Peyer's patch (tissue), 4 donors: ENCODE measurements around the gene TLR9. TPM values are rescaled to one million over a fixed set of nuclear protein-coding genes. Genes with fewer than 3 reads are reported as not detected.

ENCODE experiments used
- DNase-seq, 3 donors: peaks; one replicate each; pipeline ENCODE4 v3.0.0-alpha.2; 2017 to 2019
- H3K27ac ChIP-seq, 4 donors: fragments of 200-600 bp; sonication (generic); one replicate each; pipeline ENCODE4 v1.5.1; 2016 to 2019
- H3K27me3 ChIP-seq, 2 donors: fragments of 200-600 bp; sonication (generic); one replicate each; pipeline ENCODE4 v1.5.1; 2019
- H3K36me3 ChIP-seq, 3 donors: fragments of 200-600 bp; sonication (generic); one replicate each; pipeline ENCODE4 v1.5.1; 2016 to 2019
- H3K4me1 ChIP-seq, 4 donors: fragments of 200-600 bp; sonication (generic); one replicate each; pipeline ENCODE4 v1.5.1; 2016 to 2019
- H3K4me3 ChIP-seq, 4 donors: fragments of 200-600 bp; sonication (generic); 1 replicate in 3 of 4; 2 replicates in 1 of 4; pipeline ENCODE4 v1.5.1; 2016 to 2019; ENCODE audit warnings: mild to moderate bottlenecking in 1 of 4
- H3K9me3 ChIP-seq, 4 donors: fragments of 200-600 bp; sonication (generic); one replicate each; pipeline ENCODE4 v1.5.1; 2016 to 2019; ENCODE audit warnings: mild to moderate bottlenecking in 1 of 4
- CTCF ChIP-seq, 6 experiments: fragments of 450-650 bp in 4 of 6; fragments of 200-600 bp in 2 of 6; sonication (generic) in 1 of 6; IDR thresholded peaks; one replicate each; pipeline ENCODE4 v1.5.1; 2017 to 2019; ENCODE audit warnings: antibody characterized with exemption in 6 of 6, mild to moderate bottlenecking in 3 of 6, moderate library complexity in 1 of 6
- POLR2A ChIP-seq, 2 donors: fragments of 450-650 bp; IDR thresholded peaks; one replicate each; pipeline ENCODE4 v1.5.1; 2017; ENCODE audit warnings: antibody characterized with exemption in 2 of 2, mild to moderate bottlenecking in 2 of 2, moderate library complexity in 2 of 2
- total RNA-seq, 4 donors: library from RNA; depleted of rRNA; stranded (reverse); fragments of >200 nt; gene quantifications; one replicate each; pipeline ENCODE4 v1.1.0, GENCODE V29; 2016

The TLR9 gene
- total RNA-seq, 4 donors from 2014 or later = 0.27 to 1.7 TPM; not detected in 2

DNA sequence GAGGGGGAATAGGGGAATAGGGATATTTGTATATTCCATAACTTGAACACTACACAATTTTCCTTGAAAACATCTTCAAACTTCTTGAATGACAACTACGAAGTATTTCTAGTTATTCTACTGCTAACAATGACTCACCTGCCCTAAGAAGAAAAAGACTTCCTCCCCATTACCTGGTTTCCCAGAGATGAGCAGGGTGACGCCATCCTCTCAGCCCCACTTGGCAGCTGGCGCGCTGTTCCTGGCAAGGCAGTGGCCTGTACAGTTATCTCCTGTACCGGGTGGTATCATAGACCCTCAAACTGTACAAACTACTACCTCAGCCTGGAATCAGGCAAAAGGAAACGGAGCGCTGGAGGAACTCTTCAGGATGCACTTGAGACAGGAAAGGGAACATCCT, 42.6 kb upstream of the TLR9 start:
- H3K4me1 ChIP-seq = peaks cover 3 to 45% (median 16%) of the 10 kb centered on the region in 4 donors
- no peaks in the 10 kb centered on the region for H3K9me3 ChIP-seq
- H3K27ac ChIP-seq = no peak overlapping the region
- H3K27me3 ChIP-seq = no peaks in the 10 kb centered on the region
- H3K36me3 ChIP-seq = peaks cover 0 to 65% (median 0%) of the 10 kb centered on the region in 3 donors
- no peak for DNase-seq
- H3K4me3 ChIP-seq = no peak overlapping the region
- no peak for TF ChIP-seq POLR2A (IDR thresholded peaks at IDR 0.05)
- no peak for TF ChIP-seq CTCF (IDR thresholded peaks at IDR 0.05)

- Histone ChIP-seq H3K4me1 (peaks cover 0 to 19% (median 3%) of the 10 kb centered on the region in 4 donors), H3K27ac (no peak overlapping the region), H3K4me3 (no peak overlapping the region), H3K27me3 (no peaks in the 10 kb centered on the region), H3K9me3 (no peaks in the 10 kb centered on the region), H3K36me3 (peaks cover 0 to 91% (median 0%) of the 10 kb centered on the region in 3 donors)
- no peak for DNase-seq
- TF ChIP-seq CTCF (IDR thresholded peaks at IDR 0.05) (no peak), POLR2A (IDR thresholded peaks at IDR 0.05) (no peak)
These were observed 39.9 kb upstream of the TLR9 start for GRCh38 chr3:52265387-52265786.

GRCh38 chr3:52262447-52262846, 37.0 kb upstream of the TLR9 start:
- Histone ChIP-seq H3K4me3 (no peak overlapping the region), H3K27me3 (no peaks in the 10 kb centered on the region), H3K4me1 (no peaks in the 10 kb centered on the region), H3K36me3 (peaks cover 0 to 99% (median 2%) of the 10 kb centered on the region in 3 donors), H3K9me3 (no peaks in the 10 kb centered on the region), H3K27ac (peak overlapping the region in 1 of 4 donors; percentile 18)
- DNase-seq = no peak
- TF ChIP-seq POLR2A (IDR thresholded peaks at IDR 0.05) (no peak), CTCF (IDR thresholded peaks at IDR 0.05) (no peak)

DNA sequence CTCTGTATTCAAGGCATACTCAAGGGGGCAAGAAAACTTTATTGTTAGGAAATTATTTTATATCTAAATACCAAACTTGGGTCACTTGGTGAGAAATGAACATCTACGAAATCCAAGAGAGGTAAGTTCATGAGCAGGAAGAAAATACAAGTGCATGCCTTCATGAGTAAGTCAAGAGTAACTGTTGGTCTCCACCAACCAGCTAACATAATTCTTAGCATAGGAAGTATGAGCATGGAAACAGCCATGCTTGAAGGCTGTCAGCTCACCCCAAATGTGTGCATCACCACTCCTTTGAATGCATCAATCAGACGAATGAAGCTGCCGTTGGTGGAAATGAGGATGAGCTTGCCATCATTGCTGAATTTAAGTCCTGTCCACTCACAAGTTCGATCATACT, 34.0 kb upstream of the TLR9 start:
- Histone ChIP-seq H3K27ac (no peak overlapping the region), H3K9me3 (no peaks in the 10 kb centered on the region), H3K4me3 (no peak overlapping the region), H3K36me3 (peaks cover 0 to 99% (median 5%) of the 10 kb centered on the region in 3 donors), H3K4me1 (no peaks in the 10 kb centered on the region), H3K27me3 (no peaks in the 10 kb centered on the region)
- TF ChIP-seq POLR2A (IDR thresholded peaks at IDR 0.05) (no peak), CTCF (IDR thresholded peaks at IDR 0.05) (no peak)
- DNase-seq = no peak

- Histone ChIP-seq H3K27me3 (no peaks in the 10 kb centered on the region), H3K36me3 (peaks cover 0 to 98% (median 5%) of the 10 kb centered on the region in 3 donors), H3K4me3 (no peak overlapping the region), H3K27ac (no peak overlapping the region), H3K9me3 (no peaks in the 10 kb centered on the region), H3K4me1 (peaks cover 0 to 4% (median under 1%) of the 10 kb centered on the region in 4 donors)
- no peak for DNase-seq
- no peak for TF ChIP-seq CTCF (IDR thresholded peaks at IDR 0.05)
- TF ChIP-seq POLR2A (IDR thresholded peaks at IDR 0.05) = no peak
These were observed 33.6 kb upstream of the TLR9 start for GRCh38 chr3:52259035-52259434.

- no peak overlapping the region for H3K27ac ChIP-seq
These were observed 32.5 kb upstream of the TLR9 start for GRCh38 chr3:52257911-52258310.

More at GRCh38 chr3:52257911-52258310, 32.5 kb upstream of the TLR9 start:
- no peaks in the 10 kb centered on the region for H3K9me3 ChIP-seq
- TF ChIP-seq POLR2A (IDR thresholded peaks at IDR 0.05) (no peak), CTCF (IDR thresholded peaks at IDR 0.05) (no peak)
- DNase-seq = no peak
- H3K36me3 ChIP-seq = peaks cover 0 to 97% (median 5%) of the 10 kb centered on the region in 3 donors
- H3K27me3 ChIP-seq = no peaks in the 10 kb centered on the region
- no peak overlapping the region for H3K4me3 ChIP-seq
- peaks cover 0 to 13% (median 8%) of the 10 kb centered on the region in 4 donors for H3K4me1 ChIP-seq
